Astrocyte of the cerebellum (primary cell): Measurements from ENCODE around the gene LRRC32.

Source experiments
- DNase-seq: peaks from one replicate; pipeline ENCODE4 v3.0.0-alpha.2; 2011; ENCODE audit warnings: low read depth
- H3K4me3 ChIP-seq: 2 replicates; pipeline ENCODE4 v1.5.1; 2011; ENCODE audit warnings: mild to moderate bottlenecking, low read depth, low read length, moderate library complexity
- CTCF ChIP-seq: IDR thresholded peaks from 2 replicates; pipeline ENCODE4 v1.5.1; 2012; ENCODE audit warnings: low read length, low read depth, moderate library complexity, mild to moderate bottlenecking; ENCODE audit errors: missing control alignments
- in situ Hi-C: cut with HindIII; loops from 2 replicates; pipeline ENCODE4 v1.10.0; 2017; ENCODE audit warnings: low sequenced_read_pairs

The LRRC32 gene

DNA sequence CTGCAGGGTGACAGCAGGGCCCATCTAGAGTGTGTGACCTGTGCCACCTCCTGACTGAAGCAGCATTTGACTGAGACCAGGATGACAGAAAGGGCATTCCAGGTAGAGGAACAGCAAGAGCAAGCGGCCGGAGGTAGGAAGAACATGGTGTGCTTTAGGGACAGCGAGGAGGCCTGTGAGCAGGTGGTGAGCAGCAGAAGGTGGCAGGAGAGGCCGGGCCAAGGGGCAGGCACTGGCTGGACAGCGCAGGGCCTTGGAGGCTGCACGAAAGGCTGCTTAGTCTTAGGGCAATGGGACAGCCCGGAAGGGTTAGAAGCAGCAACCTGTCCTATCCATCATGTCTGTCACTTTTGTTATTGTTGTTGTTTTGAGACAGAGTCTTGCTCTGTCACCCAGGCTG lies 17.6 kb upstream of the LRRC32 start:
- no peak overlapping the region for H3K4me3 ChIP-seq
- in situ Hi-C loops: no loop called here
- no peak for TF ChIP-seq CTCF

DNA sequence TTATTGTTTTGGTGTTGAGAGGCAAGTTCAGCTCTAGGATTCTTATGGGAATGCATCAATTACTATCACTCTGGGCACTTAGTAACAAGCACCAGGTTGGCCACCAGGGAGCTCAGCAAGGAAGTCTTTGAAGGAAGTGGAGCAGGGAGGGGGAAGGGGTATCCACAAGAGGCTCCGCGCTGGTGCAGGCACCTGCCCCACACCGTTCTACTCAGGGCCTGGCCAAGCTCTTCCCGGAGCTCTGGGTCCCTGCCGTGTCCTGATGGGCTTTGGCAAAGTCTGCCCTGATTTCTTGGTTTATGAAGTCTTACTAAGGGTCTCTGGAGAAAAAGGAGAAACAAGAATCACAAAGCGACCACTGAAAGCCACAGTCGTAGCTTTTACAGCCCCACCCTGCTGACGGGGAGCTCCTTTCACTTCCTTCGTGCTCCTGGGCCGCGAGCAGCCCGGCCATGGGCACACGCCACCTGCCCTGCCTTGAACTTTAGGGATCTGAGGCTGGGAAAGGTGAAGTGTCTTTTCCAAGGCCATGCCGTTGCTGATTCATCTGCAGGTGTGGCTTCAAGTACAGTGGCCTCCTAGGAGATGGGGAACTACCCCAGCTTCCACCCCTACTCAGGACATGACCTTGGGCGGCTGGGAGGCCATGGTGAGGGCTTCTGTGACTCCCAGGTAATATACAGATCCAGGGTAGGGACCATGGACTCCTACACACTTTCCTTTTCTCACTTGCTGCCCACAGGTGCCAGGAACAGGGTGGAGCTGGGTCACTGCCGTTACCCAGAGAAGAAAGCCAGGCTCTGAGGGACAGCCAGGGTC lies 15.9 kb upstream of the LRRC32 start:
- H3K4me3 ChIP-seq: no peak overlapping the region
- TF ChIP-seq CTCF: no peak
- in situ Hi-C loops: no loop called here
- no peak for DNase-seq

More for the DNA sequence above, 17.6 kb upstream of the LRRC32 start:
- DNase-seq: no peak

DNA sequence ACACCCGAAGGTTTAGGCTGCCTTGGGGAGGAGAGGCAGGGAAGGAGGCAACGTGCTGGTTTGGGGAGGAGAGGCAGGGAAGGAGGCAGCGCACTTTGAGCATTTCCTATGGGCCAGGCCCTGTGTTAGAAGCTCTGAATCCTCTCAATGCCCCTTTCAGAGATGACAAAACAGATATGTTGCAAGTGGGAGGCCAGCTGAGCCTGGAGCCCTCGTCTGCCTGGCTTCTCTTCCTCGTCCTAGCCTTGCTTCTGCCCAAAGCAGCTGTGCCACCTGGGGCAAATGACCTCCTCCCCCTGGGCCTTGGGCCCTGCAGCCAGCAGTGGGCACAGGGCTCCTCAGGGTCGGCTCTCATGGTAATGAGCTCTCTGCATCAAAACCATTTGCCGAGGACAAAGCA lies 15.3 kb upstream of the LRRC32 start:
- in situ Hi-C loops: no loop called here
- DNase-seq: no peak
- no peak overlapping the region for H3K4me3 ChIP-seq
- no peak for TF ChIP-seq CTCF

DNA sequence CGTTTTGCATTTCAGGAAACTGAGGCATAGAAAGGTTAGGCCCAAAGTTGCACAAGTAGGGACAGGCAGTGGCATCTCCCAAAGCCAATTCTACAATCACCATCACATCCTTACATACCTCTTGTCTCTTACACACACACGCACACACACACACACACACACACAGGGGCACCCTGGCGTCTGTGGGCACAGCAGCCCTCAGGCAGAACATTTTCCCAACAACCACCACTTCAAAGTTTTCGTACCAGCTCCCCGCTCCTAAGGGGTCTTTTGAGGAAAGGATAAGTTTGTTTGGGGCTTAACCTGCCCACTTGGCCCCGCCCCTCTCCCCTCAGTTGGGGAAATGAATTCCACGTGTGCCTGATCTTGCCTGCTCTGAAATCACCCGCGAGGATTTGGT lies 14.7 kb upstream of the LRRC32 start:
- no peak overlapping the region for H3K4me3 ChIP-seq
- TF ChIP-seq CTCF: no peak
- in situ Hi-C loops: no loop called here
- DNase-seq: no peak

GRCh38 chr11:76684516-76684915 lies 14.0 kb upstream of the LRRC32 start:
- TF ChIP-seq CTCF: no peak
- in situ Hi-C loops: no loop called here
- no peak overlapping the region for H3K4me3 ChIP-seq
- DNase-seq: no peak

DNA sequence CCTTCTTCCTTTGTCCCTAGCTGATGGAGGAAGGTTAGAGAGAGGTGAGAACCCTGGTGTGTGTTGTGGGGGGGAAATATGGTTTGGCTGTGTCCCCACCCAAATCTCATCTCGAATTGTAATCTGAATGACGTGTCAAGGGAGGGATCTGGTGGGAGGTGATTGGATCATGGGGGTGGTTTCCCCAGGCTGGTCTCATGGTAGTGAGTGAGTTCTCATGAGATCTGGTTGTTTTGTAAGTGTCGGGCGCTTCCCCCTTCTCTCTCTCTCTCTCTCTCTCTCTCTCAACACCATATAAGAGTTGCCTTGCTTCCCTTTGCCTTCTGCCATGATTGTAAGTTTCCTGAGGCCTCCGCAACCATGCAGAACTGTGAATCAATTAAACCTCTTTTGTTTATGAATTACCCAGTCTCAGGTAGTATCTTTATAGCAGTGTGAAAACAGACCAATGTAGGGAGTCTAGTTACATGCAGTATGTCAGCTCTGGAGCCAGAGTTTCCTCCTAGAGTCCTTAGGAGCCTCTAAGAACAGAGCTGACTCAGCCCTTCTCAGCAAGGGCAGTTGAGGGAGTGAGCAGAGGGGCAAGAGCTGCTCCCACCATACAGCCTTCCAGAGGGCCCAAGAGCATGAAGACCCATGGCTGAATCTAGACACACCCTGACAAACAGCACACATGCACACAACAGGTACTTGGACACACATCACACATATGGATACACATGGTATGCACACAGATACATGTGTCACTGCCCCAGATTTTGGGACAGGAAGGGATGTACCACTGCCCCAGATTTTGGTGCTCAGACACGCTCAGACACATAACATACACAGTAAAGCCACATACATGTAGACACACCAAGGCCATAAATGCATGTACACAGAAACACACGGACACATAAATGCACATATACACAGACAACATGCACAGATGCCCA lies 12.9 kb upstream of the LRRC32 start:
- no peak for DNase-seq
- in situ Hi-C loops: no loop called here
- TF ChIP-seq CTCF: no peak
- no peak overlapping the region for H3K4me3 ChIP-seq
